Measurements from ENCODE around the gene INTS4.
"Not testable (repeated sequence)": the region's sequence is repeated elsewhere in the genome, so short reads cannot be mapped to it uniquely, and the experiment has no call there.

GRCh38 chr11:77917713-77918112, 76.8 kb downstream of the INTS4 start:
- TF ChIP-seq CTCF (IDR thresholded peaks at IDR 0.05; ENCODE audit: low read length); EZH2 (IDR thresholded peaks at IDR 0.05; ENCODE audit: borderline replicate concordance, low read length): not testable (repeated sequence)
